HepG2 (cell line): Measurements from ENCODE around the gene ALPL. TPM values are rescaled to one million over a fixed set of nuclear protein-coding genes. Genes with fewer than 3 reads are reported as not detected.

ENCODE experiments used
- ATAC-seq: fragments of 200-7000 bp; cut with Tn5 transposase; 3 replicates; pipeline ENCODE4 v1.9.1; 2020; ENCODE audit warnings: mild to moderate bottlenecking, moderate library complexity
- BruUV-seq: library from RNA; stranded (reverse); fragments of 400-500 nt; replicated peaks from 2 replicates; lab custom pipeline; 2021; lab: Mats Ljungman, UMichigan
- CTCF ChIA-PET: fragments of 300-600 bp; formaldehyde crosslinking; extraction: SDS; loops from one replicate; lab custom pipeline; 2021; ENCODE audit warnings: low total read pairs, inconsistent platforms, low intra/inter-chr PET ratio; lab: Yijun Ruan, JAX
- POLR2A ChIA-PET: fragments of 350-600 bp; sonication (Branson Sonifier 250); formaldehyde crosslinking; loops from one replicate; lab custom pipeline; 2020; ENCODE audit warnings: antibody characterized with exemption, inconsistent platforms; lab: Yijun Ruan, JAX
- DNase-seq: peaks from one replicate; pipeline ENCODE4 v3.0.0-alpha.2; 2015; ENCODE audit warnings: low spot score
- FAIRE-seq: peaks from 3 replicates; lab custom pipeline; 2011; peaks lifted over from hg19 to GRCh38; lab: Jason Lieb, UNC
- H2AFZ ChIP-seq: one replicate; pipeline ENCODE4 v1.6.1; 2011; ENCODE audit warnings: low read length, inconsistent platforms
- H3K27ac ChIP-seq: fragments of 300-600 bp; 3 replicates; pipeline ENCODE4 v1.8.0; 2011; ENCODE audit warnings: mixed run types, mild to moderate bottlenecking, mixed read lengths, low read length, inconsistent platforms; ENCODE audit not compliant: insufficient read depth; ENCODE audit errors: extremely low read length
- H3K27me3 ChIP-seq, 2 experiments: fragments of 200-600 bp in 1 of 2; 2 replicates in 1 of 2; 3 replicates in 1 of 2; pipeline versions ENCODE4 v1.6.0 to v1.8.0; 2011; ENCODE audit warnings: low read length in 2 of 2, mild to moderate bottlenecking in 2 of 2, moderate library complexity in 2 of 2, inconsistent platforms in 1 of 2; ENCODE audit not compliant: insufficient read depth in 2 of 2, control insufficient read depth in 1 of 2
- H3K36me3 ChIP-seq, 2 experiments: fragments of 200-600 bp in 1 of 2; replicated peaks in 1 of 2; 2 replicates in 1 of 2; 3 replicates in 1 of 2; pipeline versions ENCODE4 v1.5.1 to v1.8.0; 2011; ENCODE audit warnings: low read length in 2 of 2, inconsistent platforms in 1 of 2; ENCODE audit not compliant: insufficient read depth in 2 of 2, control insufficient read depth in 1 of 2
- H3K4me1 ChIP-seq: 2 replicates; pipeline ENCODE4 v1.5.1; 2012; ENCODE audit warnings: low read length, inconsistent platforms; ENCODE audit not compliant: insufficient read depth
- H3K4me2 ChIP-seq: 2 replicates; pipeline ENCODE4 v1.6.0; 2011; ENCODE audit warnings: low read depth, low read length, inconsistent platforms
- H3K4me3 ChIP-seq, 3 experiments: fragments of 200-600 bp in 1 of 3; sonication (generic), shearing (Covaris generic) in 1 of 3; replicated peaks in 1 of 3; 2 replicates each; pipeline ENCODE4 v1.5.1; 2011 to 2016; ENCODE audit warnings: low read length in 3 of 3, inconsistent platforms in 2 of 3, low read depth in 2 of 3, mild to moderate bottlenecking in 2 of 3, control low read depth in 1 of 3, mixed read lengths in 1 of 3; ENCODE audit not compliant: insufficient read depth in 1 of 3
- H3K79me2 ChIP-seq: one replicate; pipeline ENCODE4 v1.6.1; 2011; ENCODE audit warnings: low read length, inconsistent platforms; ENCODE audit not compliant: insufficient read depth
- H3K9ac ChIP-seq: 2 replicates; pipeline ENCODE4 v1.6.0; 2011; ENCODE audit warnings: mild to moderate bottlenecking, low read depth, low read length, inconsistent platforms; ENCODE audit not compliant: insufficient read depth
- H3K9me3 ChIP-seq: 2 replicates; pipeline ENCODE4 v1.5.1; 2012; ENCODE audit warnings: mild to moderate bottlenecking, low read length
- H4K20me1 ChIP-seq: 2 replicates; pipeline ENCODE4 v1.6.0; 2011; ENCODE audit warnings: inconsistent platforms, mild to moderate bottlenecking, low read length, moderate library complexity; ENCODE audit not compliant: insufficient read depth
- BCL6 ChIP-seq: IDR thresholded peaks from 2 replicates; pipeline ENCODE4 v1.6.1; 2016; ENCODE audit warnings: missing genetic modification reagents, missing compliant biosample characterization
- CREB3 ChIP-seq: sonication (generic); formaldehyde crosslinking; IDR thresholded peaks from 2 replicates; pipeline ENCODE4 v1.5.0; 2020; ENCODE audit warnings: missing genetic modification reagents
- DR1 ChIP-seq: sonication (generic); formaldehyde crosslinking; IDR thresholded peaks from 2 replicates; pipeline ENCODE4 v1.8.0; 2021; ENCODE audit warnings: mild to moderate bottlenecking, missing genetic modification reagents, inconsistent platforms
- E2F5 ChIP-seq: sonication (generic); formaldehyde crosslinking; conservative IDR thresholded peaks from 2 replicates; pipeline ENCODE4 v1.4.0; 2020; ENCODE audit warnings: missing genetic modification reagents
- FOSL1 ChIP-seq: sonication (generic); formaldehyde crosslinking; IDR thresholded peaks from 2 replicates; pipeline ENCODE4 v1.9.0; 2021; ENCODE audit warnings: missing genetic modification reagents, borderline replicate concordance
- FOXK2 ChIP-seq: fragments of 450-650 bp; IDR thresholded peaks from 2 replicates; pipeline ENCODE4 v1.6.1; 2016
- FOXP1 ChIP-seq, 2 experiments: fragments of 450-650 bp in 1 of 2; IDR thresholded peaks; 2 replicates each; pipeline ENCODE4 v1.6.1; 2017 to 2018; ENCODE audit warnings: antibody characterized with exemption in 1 of 2
- MLXIP ChIP-seq: sonication (generic); formaldehyde crosslinking; IDR thresholded peaks from 2 replicates; pipeline ENCODE4 v1.9.0; 2021; ENCODE audit warnings: missing genetic modification reagents, borderline replicate concordance
- NFE2 ChIP-seq: sonication (generic); formaldehyde crosslinking; IDR thresholded peaks from 2 replicates; pipeline ENCODE4 v1.4.0; 2020; ENCODE audit warnings: missing genetic modification reagents
- POLR2G ChIP-seq: fragments of 200-400 bp; formaldehyde crosslinking; IDR thresholded peaks from 2 replicates; pipeline ENCODE4 v1.6.1; 2018; ENCODE audit warnings: mild to moderate bottlenecking, low read depth, low read length, moderate library complexity
- U2AF2 ChIP-seq: fragments of 200-400 bp; formaldehyde crosslinking; IDR thresholded peaks from 2 replicates; pipeline ENCODE4 v1.6.1; 2017; ENCODE audit warnings: low read depth, mild to moderate bottlenecking, low read length
- ZBTB21 ChIP-seq: sonication (generic); formaldehyde crosslinking; IDR thresholded peaks from 2 replicates; pipeline ENCODE4 v1.4.0; 2020; ENCODE audit warnings: missing genetic modification reagents
- ZBTB3 ChIP-seq: sonication (generic); formaldehyde crosslinking; IDR thresholded peaks from 2 replicates; pipeline ENCODE4 v1.4.0; 2020; ENCODE audit warnings: low read depth, mild to moderate bottlenecking, moderate library complexity, missing genetic modification reagents, borderline replicate concordance
- ZMYM3 ChIP-seq: sonication (generic); formaldehyde crosslinking; IDR thresholded peaks from 2 replicates; pipeline ENCODE4 v1.5.1; 2020; ENCODE audit warnings: mild to moderate bottlenecking, missing genetic modification reagents
- ZNF510 ChIP-seq: sonication (generic); formaldehyde crosslinking; IDR thresholded peaks from 2 replicates; pipeline ENCODE4 v1.4.0; 2020; ENCODE audit warnings: low read depth, mild to moderate bottlenecking, missing genetic modification reagents
- ZNF768 ChIP-seq: sonication (generic); formaldehyde crosslinking; IDR thresholded peaks from 2 replicates; pipeline ENCODE4 v1.4.0; 2020; ENCODE audit warnings: missing genetic modification reagents
- ZNF792 ChIP-seq: IDR thresholded peaks from 2 replicates; pipeline ENCODE4 v1.6.1; 2016
- ZNF878 ChIP-seq: sonication (generic); formaldehyde crosslinking; IDR thresholded peaks from 2 replicates; pipeline ENCODE4 v1.8.1; 2023; ENCODE audit warnings: mild to moderate bottlenecking, missing genetic modification reagents, moderate library complexity
- whole genome bisulfite sequencing: methylation state at CpG from one replicate; pipeline ENCODE4 v1.1.6; 2017; ENCODE audit warnings: low lambda C conversion rate; 5-methylcytosine and 5-hydroxymethylcytosine counted together
- in situ Hi-C: cut with HindIII; loops from 2 replicates; pipeline ENCODE4 v1.10.0; 2017; ENCODE audit warnings: low pct_unique_long_range_greater_than_20kb; ENCODE audit not compliant: extremely low pct_ligation_motif_present
- intact Hi-C: fragments of 100-400 bp; cut with micrococcal nuclease; formaldehyde crosslinking; loops from one replicate; pipeline ENCODE4 v1.10.0; 2022; ENCODE audit not compliant: unreplicated experiment
- polyA plus RNA-seq, 8 experiments: library from polyadenylated mRNA; depleted of rRNA in 3 of 8; stranded (reverse) in 7 of 8; unstranded in 1 of 8; fragments of >200 nt; fragmentation: Illumina TruSeq in 4 of 8; extraction: Trizol in 4 of 8; gene quantifications; 2 replicates each; pipeline versions ENCODE4 v1.2.1 to v1.2.3, GENCODE V29; 2011 to 2016; ENCODE audit warnings: low read depth in 4 of 8, missing spikeins in 1 of 8, mixed read lengths in 1 of 8; ENCODE audit not compliant: insufficient read depth in 1 of 8
- total RNA-seq, 5 experiments: library from RNA; depleted of rRNA; stranded (reverse); fragments of >200 nt; fragmentation: Illumina TruSeq; extraction: Trizol; gene quantifications; 2 replicates each; pipeline ENCODE4 v1.2.3, GENCODE V29; 2016; ENCODE audit warnings: low read depth in 1 of 5

Gene ALPL
- total and polyA plus RNA-seq, 2 of the 13 experiments (the other 11 are each of a cell fraction or from before 2014, with no cell fraction given), result 0.12 TPM; not detected in 1

DNA sequence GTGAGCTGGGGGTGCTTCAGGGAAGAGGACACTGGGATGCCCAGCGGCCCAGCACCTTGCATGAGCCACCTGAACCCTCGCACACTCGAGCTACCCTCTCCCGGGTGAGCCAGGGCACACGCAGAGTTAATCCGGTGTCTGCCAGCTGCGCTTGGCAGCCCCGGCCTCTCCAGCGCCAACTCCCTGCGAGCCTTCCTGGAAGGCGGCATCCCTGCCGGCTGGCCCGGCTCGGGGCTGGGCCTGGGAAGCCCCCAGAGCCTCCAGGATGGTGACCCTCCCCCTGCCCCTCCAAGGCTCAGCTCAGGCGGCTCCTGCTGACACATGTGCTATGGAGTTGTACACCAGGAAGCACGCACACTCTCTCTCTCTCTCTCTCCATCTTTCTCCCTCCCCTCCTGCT, 111.3 kb downstream of the ALPL start:
- Histone ChIP-seq H3K9ac (no peak overlapping the region), H3K4me1 (peaks cover 36% of the 10 kb centered on the region)
- no peak for DNase-seq
- WGBS, result 82% methylated on average over 2 of the region's 16 CpGs
- TF ChIP-seq U2AF2, result no peak
- no peak for TF ChIP-seq NFE2 (CRISPR knock-in tag)
- TF ChIP-seq FOXK2, result no peak
- TF ChIP-seq MLXIP (CRISPR knock-in tag), result no peak
- TF ChIP-seq ZBTB21 (CRISPR knock-in tag), result no peak
- no peak for TF ChIP-seq ZNF878 (CRISPR knock-in tag)
- TF ChIP-seq ZNF792, result no peak
- no peak for TF ChIP-seq BCL6 (CRISPR knock-in tag)
- no peak for TF ChIP-seq FOXP1 (IDR thresholded peaks at IDR 0.05)
- TF ChIP-seq FOXP1 (CRISPR knock-in tag; IDR thresholded peaks at IDR 0.05), result no peak
- no peak for TF ChIP-seq DR1
- TF ChIP-seq E2F5 (CRISPR knock-in tag), result no peak
- TF ChIP-seq ZNF768, result no peak
- no peak for TF ChIP-seq FOSL1 (CRISPR knock-in tag)
- TF ChIP-seq ZMYM3 (CRISPR knock-in tag), result no peak
- no peak for TF ChIP-seq CREB3
- TF ChIP-seq POLR2G, result no peak
- no peak for TF ChIP-seq ZNF510 (CRISPR knock-in tag)
- TF ChIP-seq ZBTB3 (CRISPR knock-in tag), result no peak
- TF ChIP-seq, all 625 proteins: peak for 0
- POLR2A ChIA-PET, result no interaction called here
- H3K79me2 ChIP-seq, result peaks cover 11% of the 10 kb centered on the region
- BruUV-seq, result no TSS peak
- no peak overlapping the region for H2AFZ ChIP-seq
- in situ Hi-C loops (no loop called here), intact Hi-C loops (no loop called here)
- FAIRE-seq (no peak), ATAC-seq (no peak)
- CTCF ChIA-PET, result no interaction called here
- H4K20me1 ChIP-seq, result peaks cover 2% of the 10 kb centered on the region; the same call in 1 of the 2 replicates
- no peak overlapping the region for H3K4me3 ChIP-seq
- H3K9me3 ChIP-seq, result no peaks in the 10 kb centered on the region
- no peak overlapping the region for H3K4me2 ChIP-seq
- H3K27ac ChIP-seq, result no peak overlapping the region
- H3K36me3 ChIP-seq, result peaks cover 18 to 30% of the 10 kb centered on the region in 2 experiments
- no peaks in the 10 kb centered on the region; a peak in 1 of 5 replicates for H3K27me3 ChIP-seq
